ENCODE results near the gene HAVCR2.

- TF ChIP-seq EZH2 (IDR thresholded peaks at IDR 0.05; ENCODE audit: insufficient read depth, poor library complexity, severe bottlenecking) = no peak
- TF ChIP-seq EZH2phosphoT487 (IDR thresholded peaks at IDR 0.05; ENCODE audit: insufficient read depth, low read depth) = no peak
Measured at GRCh38 chr5:157085930-157086329, 22.9 kb downstream of the HAVCR2 start.

Measured in GM23248 (cell line).